ENCODE results near the gene POLR3B.

Gene POLR3B

DNA sequence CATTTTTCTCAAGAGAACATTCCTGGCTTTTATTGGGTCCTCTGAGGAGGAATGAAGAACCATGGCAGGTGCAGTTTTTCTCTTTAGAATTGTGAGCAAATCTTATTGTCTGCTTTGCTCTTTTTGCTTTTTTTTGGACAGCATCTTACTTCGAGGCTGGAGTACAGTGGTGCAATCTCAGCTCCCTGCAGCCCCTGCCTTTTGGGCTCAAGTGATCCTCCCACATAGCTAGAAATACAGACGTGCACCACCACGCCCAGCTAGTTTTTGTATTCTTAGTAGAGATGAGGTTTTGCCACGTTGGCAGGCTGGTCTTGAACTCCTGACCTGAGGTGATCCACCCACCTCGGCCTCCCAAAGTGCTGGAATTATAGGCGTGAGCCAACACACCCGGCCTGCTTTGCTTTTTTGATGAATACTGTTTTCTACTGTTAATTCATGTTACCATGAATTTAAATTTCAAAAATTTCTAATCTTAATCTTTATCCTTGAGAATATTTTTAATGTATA lies 71.5 kb downstream of the POLR3B start:
- WGBS, 2 experiments = 90 to 93% methylated on average over 7 of the region's 7 CpGs

DNA sequence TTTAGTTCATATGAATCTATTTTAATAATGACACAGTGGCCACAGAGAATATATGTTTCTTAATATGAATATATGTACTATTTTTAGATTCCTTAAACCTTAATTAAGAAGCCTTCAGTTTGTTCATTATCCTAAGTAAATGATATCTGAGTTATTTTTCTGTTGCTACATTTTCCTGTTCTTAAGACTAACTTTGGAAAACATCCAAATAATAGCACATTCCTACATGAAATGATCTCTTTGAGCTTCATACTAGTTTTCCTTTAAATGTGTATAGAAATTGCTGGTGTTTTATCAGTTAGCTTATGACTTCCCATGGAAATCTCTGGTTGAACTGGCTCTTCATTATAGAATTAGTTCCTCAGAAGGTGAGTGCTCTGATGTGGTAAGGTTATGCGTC lies 72.1 kb downstream of the POLR3B start:
- Histone ChIP-seq H3K9me3 (ENCODE audit: control insufficient read depth, low read length) (no peaks in the 10 kb centered on the region), H3K27ac (ENCODE audit: insufficient read depth, low read depth, low read length, poor library complexity, severe bottlenecking) (no peak overlapping the region), H3K4me3 (ENCODE audit: insufficient read depth, low read depth, low read length) (no peak overlapping the region), H3K36me3 (ENCODE audit: control insufficient read depth, insufficient read depth, low read length) (no peaks in the 10 kb centered on the region), H3K4me1 (ENCODE audit: control insufficient read depth, insufficient read depth, low read length) (peaks cover 5% of the 10 kb centered on the region), H3K27me3 (ENCODE audit: control insufficient read depth, insufficient read depth, low read length, poor library complexity, severe bottlenecking) (no peaks in the 10 kb centered on the region)
- 100% methylated on average over 1 of the region's 1 CpG for WGBS, 2 experiments

More for the DNA sequence above, 71.5 kb downstream of the POLR3B start:
- no peak overlapping the region for H3K4me3 ChIP-seq (ENCODE audit: insufficient read depth, low read depth, low read length)
- no peak overlapping the region for H3K27ac ChIP-seq (ENCODE audit: insufficient read depth, low read depth, low read length, poor library complexity, severe bottlenecking)
- no peaks in the 10 kb centered on the region for H3K36me3 ChIP-seq (ENCODE audit: control insufficient read depth, insufficient read depth, low read length)
- no peaks in the 10 kb centered on the region for H3K9me3 ChIP-seq (ENCODE audit: control insufficient read depth, low read length)
- H3K4me1 ChIP-seq (ENCODE audit: control insufficient read depth, insufficient read depth, low read length) = peaks cover 5% of the 10 kb centered on the region
- H3K27me3 ChIP-seq (ENCODE audit: control insufficient read depth, insufficient read depth, low read length, poor library complexity, severe bottlenecking) = no peaks in the 10 kb centered on the region

DNA sequence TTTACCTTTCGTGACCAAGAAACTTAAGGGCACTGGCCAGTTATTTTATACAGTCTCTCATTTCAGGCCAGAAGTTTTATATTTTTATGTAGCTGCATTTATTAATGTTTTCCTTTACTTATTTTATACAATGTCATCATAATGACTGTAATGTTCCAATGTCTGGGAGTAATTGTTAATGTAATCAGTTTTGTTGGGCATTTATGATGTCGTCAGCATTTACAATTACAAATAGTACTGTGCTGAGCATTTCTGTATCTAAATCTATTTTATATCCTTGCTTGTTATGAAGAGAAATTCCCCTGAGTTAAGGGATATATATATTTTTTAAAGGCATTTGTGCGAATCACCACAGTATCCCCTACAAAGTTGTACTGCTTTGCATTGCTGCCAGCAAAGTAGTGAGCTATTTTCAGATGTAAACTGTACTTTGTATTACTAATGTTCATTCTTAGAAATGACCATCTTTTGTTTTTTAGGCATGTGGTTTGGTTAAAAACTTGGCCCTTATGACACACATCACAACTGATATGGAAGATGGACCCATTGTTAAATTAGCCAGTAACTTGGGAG lies 74.4 kb downstream of the POLR3B start:
- Histone ChIP-seq H3K9me3 (ENCODE audit: control insufficient read depth, low read length) (no peaks in the 10 kb centered on the region), H3K36me3 (ENCODE audit: control insufficient read depth, insufficient read depth, low read length) (no peaks in the 10 kb centered on the region), H3K4me3 (ENCODE audit: insufficient read depth, low read depth, low read length) (no peak overlapping the region), H3K27me3 (ENCODE audit: control insufficient read depth, insufficient read depth, low read length, poor library complexity, severe bottlenecking) (no peaks in the 10 kb centered on the region), H3K27ac (ENCODE audit: insufficient read depth, low read depth, low read length, poor library complexity, severe bottlenecking) (no peak overlapping the region), H3K4me1 (ENCODE audit: control insufficient read depth, insufficient read depth, low read length) (peaks cover 4% of the 10 kb centered on the region)
- WGBS, 2 experiments = 88 to 93% methylated on average over 1 to 2 of the region's 3 CpGs

DNA sequence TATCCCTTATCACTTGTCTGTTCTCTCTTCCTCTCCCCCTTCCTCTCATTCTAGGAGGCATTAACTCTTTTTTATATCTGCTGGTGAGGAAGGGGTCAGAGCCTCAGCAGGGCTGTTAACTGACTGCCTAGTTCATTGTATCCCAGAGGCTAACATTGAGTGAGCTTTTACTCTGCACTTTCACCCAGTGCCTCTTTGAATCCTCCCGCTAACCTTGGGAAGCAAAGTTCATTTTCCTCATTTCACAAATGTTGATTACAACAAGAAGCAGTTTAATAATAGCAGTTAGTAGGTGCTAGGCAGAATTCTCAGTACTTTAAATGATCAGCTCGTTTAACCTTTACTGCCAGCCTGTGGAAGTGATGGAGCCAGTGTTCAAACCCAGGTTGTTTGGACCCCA lies 75.5 kb downstream of the POLR3B start:
- H3K4me1 ChIP-seq (ENCODE audit: control insufficient read depth, insufficient read depth, low read length) = peaks cover 4% of the 10 kb centered on the region
- 92 to 96% methylated on average over 2 of the region's 2 CpGs for WGBS, 2 experiments
- H3K27me3 ChIP-seq (ENCODE audit: control insufficient read depth, insufficient read depth, low read length, poor library complexity, severe bottlenecking) = no peaks in the 10 kb centered on the region
- no peak overlapping the region for H3K4me3 ChIP-seq (ENCODE audit: insufficient read depth, low read depth, low read length)
- no peak overlapping the region for H3K27ac ChIP-seq (ENCODE audit: insufficient read depth, low read depth, low read length, poor library complexity, severe bottlenecking)
- no peaks in the 10 kb centered on the region for H3K36me3 ChIP-seq (ENCODE audit: control insufficient read depth, insufficient read depth, low read length)
- H3K9me3 ChIP-seq (ENCODE audit: control insufficient read depth, low read length) = no peaks in the 10 kb centered on the region

DNA sequence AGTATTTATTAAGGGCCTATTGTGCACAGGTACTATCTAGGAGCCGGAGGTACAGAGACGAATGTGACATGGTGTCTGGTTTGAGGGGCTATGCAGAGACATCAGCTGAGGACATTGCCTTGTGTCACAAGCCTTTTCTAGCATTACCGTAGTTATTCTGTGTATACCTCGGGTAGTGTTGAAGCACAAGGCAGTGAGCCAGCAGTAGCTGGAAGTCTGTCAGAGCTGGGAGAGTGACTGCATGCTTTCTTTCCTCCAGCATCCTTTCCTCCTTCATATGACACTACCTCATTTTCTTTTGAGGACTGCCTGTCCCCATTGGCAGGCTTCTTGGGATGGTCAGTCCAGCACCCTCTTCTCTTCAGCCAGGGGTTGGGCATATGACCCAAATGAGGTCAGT lies 77.0 kb downstream of the POLR3B start:
- Histone ChIP-seq H3K9me3 (ENCODE audit: control insufficient read depth, low read length) (no peaks in the 10 kb centered on the region), H3K27me3 (ENCODE audit: control insufficient read depth, insufficient read depth, low read length, poor library complexity, severe bottlenecking) (no peaks in the 10 kb centered on the region), H3K4me1 (ENCODE audit: control insufficient read depth, insufficient read depth, low read length) (peaks cover 4% of the 10 kb centered on the region), H3K36me3 (ENCODE audit: control insufficient read depth, insufficient read depth, low read length) (no peaks in the 10 kb centered on the region), H3K27ac (ENCODE audit: insufficient read depth, low read depth, low read length, poor library complexity, severe bottlenecking) (no peak overlapping the region), H3K4me3 (ENCODE audit: insufficient read depth, low read depth, low read length) (no peak overlapping the region)
- 96 to 99% methylated on average over 4 of the region's 4 CpGs for WGBS, 2 experiments

DNA sequence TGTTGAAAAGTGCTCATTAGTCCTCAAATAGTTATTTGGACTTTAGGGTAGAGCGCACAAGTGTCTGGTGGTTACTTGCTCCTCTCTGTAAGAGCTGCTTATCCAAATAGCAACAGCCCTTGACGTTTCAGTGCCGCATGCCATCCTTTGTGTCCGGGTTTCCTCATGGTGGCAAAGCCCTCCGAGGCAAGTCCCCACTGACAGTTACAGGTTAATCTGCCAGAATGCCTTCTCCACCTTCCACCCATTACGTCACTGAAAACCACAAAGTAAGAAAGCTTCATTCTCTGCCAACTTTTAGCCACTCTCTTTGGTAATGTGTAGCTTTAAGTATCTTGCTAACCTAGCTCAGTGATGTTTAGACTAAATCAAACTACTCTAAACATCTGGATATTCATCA lies 78.6 kb downstream of the POLR3B start:
- 82 to 83% methylated on average over 6 of the region's 6 CpGs for WGBS, 2 experiments
- Histone ChIP-seq H3K4me3 (ENCODE audit: insufficient read depth, low read depth, low read length) (no peak overlapping the region), H3K36me3 (ENCODE audit: control insufficient read depth, insufficient read depth, low read length) (no peaks in the 10 kb centered on the region), H3K4me1 (ENCODE audit: control insufficient read depth, insufficient read depth, low read length) (peaks cover 4% of the 10 kb centered on the region), H3K9me3 (ENCODE audit: control insufficient read depth, low read length) (no peaks in the 10 kb centered on the region), H3K27ac (ENCODE audit: insufficient read depth, low read depth, low read length, poor library complexity, severe bottlenecking) (no peak overlapping the region), H3K27me3 (ENCODE audit: control insufficient read depth, insufficient read depth, low read length, poor library complexity, severe bottlenecking) (no peaks in the 10 kb centered on the region)

DNA sequence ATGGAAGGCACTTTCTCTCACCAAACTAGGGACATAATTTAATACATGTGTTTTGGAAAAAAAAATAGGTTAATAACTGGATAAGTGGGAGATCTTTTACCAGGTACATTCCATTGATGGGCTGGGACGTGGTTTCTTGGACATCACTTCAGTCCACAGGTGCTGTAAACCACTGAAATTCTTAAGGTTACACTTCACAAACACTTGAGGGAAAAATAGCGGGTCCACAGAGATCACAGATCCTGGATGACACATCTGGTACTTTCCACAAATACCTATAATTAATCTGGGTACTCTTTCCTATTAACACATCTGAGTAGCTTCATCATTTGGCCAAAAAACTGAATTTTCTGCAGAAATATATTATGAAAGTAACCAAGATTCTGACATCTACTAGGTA lies 85.0 kb downstream of the POLR3B start:
- Histone ChIP-seq H3K4me1 (ENCODE audit: control insufficient read depth, insufficient read depth, low read length) (peaks cover 19% of the 10 kb centered on the region), H3K27me3 (ENCODE audit: control insufficient read depth, insufficient read depth, low read length, poor library complexity, severe bottlenecking) (no peaks in the 10 kb centered on the region), H3K36me3 (ENCODE audit: control insufficient read depth, insufficient read depth, low read length) (peaks cover 3% of the 10 kb centered on the region), H3K27ac (ENCODE audit: insufficient read depth, low read depth, low read length, poor library complexity, severe bottlenecking) (no peak overlapping the region), H3K9me3 (ENCODE audit: control insufficient read depth, low read length) (no peaks in the 10 kb centered on the region), H3K4me3 (ENCODE audit: insufficient read depth, low read depth, low read length) (no peak overlapping the region)
- WGBS, 2 experiments = 91 to 96% methylated on average over 2 of the region's 2 CpGs

DNA sequence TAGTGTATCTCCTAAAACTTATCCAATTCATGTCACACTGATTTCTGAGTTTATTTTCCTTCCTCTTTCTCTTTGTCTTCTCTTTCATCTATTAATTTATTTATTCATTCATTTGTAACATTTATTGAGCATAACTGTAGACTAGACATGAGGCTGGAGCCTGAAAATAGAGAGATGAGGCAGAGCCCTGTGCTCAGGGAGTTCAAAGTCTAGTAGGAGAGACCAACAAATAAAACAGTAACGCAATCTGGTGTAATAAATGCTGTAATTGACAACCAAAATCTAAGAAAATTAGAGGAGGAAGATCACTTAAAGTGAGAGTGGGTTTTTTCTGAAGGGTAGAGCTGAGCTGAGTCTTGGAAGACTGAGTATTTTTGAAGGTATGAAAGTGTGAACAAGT lies 87.5 kb downstream of the POLR3B start:
- Histone ChIP-seq H3K9me3 (ENCODE audit: control insufficient read depth, low read length) (no peaks in the 10 kb centered on the region), H3K27me3 (ENCODE audit: control insufficient read depth, insufficient read depth, low read length, poor library complexity, severe bottlenecking) (no peaks in the 10 kb centered on the region), H3K4me3 (ENCODE audit: insufficient read depth, low read depth, low read length) (no peak overlapping the region), H3K27ac (ENCODE audit: insufficient read depth, low read depth, low read length, poor library complexity, severe bottlenecking) (no peak overlapping the region), H3K36me3 (ENCODE audit: control insufficient read depth, insufficient read depth, low read length) (peaks cover 3% of the 10 kb centered on the region), H3K4me1 (ENCODE audit: control insufficient read depth, insufficient read depth, low read length) (peaks cover 20% of the 10 kb centered on the region)
- WGBS, 2 experiments = 0% methylated on average over 1 of the region's 1 CpG

DNA sequence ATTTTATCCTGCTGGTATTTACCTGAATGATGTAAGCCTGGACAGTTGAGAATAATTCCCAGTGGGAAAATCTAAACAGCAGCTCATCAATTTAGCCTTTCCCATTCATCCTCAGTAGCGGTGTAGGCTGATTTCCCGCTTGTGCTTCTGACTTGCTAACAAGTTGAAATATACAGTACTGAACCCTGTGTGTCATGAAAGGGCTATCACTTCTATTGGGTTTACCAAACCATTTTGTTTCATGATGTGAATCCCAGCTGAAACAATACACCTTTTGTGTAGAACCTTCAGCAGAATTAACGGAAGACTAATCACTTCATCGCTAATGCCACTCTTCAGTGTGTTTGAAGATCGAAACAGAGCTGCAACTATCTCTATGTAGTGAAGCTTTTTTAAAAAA lies 88.4 kb downstream of the POLR3B start:
- Histone ChIP-seq H3K9me3 (ENCODE audit: control insufficient read depth, low read length) (no peaks in the 10 kb centered on the region), H3K27ac (ENCODE audit: insufficient read depth, low read depth, low read length, poor library complexity, severe bottlenecking) (peak overlapping the region; percentile 82), H3K4me3 (ENCODE audit: insufficient read depth, low read depth, low read length) (no peak overlapping the region), H3K4me1 (ENCODE audit: control insufficient read depth, insufficient read depth, low read length) (peaks cover 21% of the 10 kb centered on the region), H3K36me3 (ENCODE audit: control insufficient read depth, insufficient read depth, low read length) (peaks cover 3% of the 10 kb centered on the region), H3K27me3 (ENCODE audit: control insufficient read depth, insufficient read depth, low read length, poor library complexity, severe bottlenecking) (no peaks in the 10 kb centered on the region)
- WGBS, 2 experiments = 65 to 77% methylated on average over 4 of the region's 5 CpGs

DNA sequence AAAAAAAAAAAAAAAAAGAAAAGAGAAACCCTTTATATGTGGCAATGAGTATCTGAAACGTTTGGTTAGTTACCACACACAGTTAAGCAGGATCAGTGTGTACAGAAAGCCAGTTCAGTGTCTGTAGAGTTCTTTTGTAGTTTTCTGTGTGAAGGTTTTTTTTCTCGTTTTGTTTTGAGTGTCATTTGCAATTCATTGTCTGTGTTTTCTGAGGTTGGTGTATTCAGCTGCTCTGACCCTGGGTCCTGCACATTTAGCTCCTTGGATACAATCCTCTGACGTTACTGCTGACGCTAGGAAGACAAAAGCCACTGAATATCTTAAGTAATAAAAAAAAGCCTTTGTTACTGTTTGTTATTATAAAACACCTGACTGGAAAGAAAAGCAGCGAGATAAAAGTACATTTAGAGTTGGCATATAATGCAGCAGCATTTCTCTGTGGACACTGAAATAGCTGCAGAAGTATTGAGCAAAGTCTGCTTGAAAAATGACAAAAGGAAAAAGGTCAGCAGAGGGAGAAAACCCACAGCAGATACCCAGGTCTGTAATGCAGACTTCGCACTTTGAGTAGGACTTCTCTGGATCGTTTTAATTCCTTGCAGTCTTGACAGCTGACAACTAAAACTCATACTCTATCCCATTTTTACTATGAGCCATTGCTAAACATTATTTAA lies 89.0 kb downstream of the POLR3B start:
- Histone ChIP-seq H3K27me3 (ENCODE audit: control insufficient read depth, insufficient read depth, low read length, poor library complexity, severe bottlenecking) (no peaks in the 10 kb centered on the region), H3K27ac (ENCODE audit: insufficient read depth, low read depth, low read length, poor library complexity, severe bottlenecking) (peak overlapping the region; percentile 82)
- WGBS, 2 experiments = 59 to 75% methylated on average over 5 to 7 of the region's 7 CpGs

More for the DNA sequence above, 89.0 kb downstream of the POLR3B start:
- Histone ChIP-seq H3K36me3 (ENCODE audit: control insufficient read depth, insufficient read depth, low read length) (peaks cover 3% of the 10 kb centered on the region), H3K9me3 (ENCODE audit: control insufficient read depth, low read length) (no peaks in the 10 kb centered on the region), H3K4me1 (ENCODE audit: control insufficient read depth, insufficient read depth, low read length) (peaks cover 25% of the 10 kb centered on the region), H3K4me3 (ENCODE audit: insufficient read depth, low read depth, low read length) (no peak overlapping the region)
